ENCODE data around the gene CA5A. TPM values are rescaled to one million over a fixed set of nuclear protein-coding genes. Genes with fewer than 3 reads are reported as not detected.
"Not testable (repeated sequence)": the region's sequence is repeated elsewhere in the genome, so short reads cannot be mapped to it uniquely, and the experiment has no call there.

CA5A gene
- total and polyA plus RNA-seq, 12 donors, result 0.15 to 0.65 (median 0.29) TPM; not detected in 7

DNA sequence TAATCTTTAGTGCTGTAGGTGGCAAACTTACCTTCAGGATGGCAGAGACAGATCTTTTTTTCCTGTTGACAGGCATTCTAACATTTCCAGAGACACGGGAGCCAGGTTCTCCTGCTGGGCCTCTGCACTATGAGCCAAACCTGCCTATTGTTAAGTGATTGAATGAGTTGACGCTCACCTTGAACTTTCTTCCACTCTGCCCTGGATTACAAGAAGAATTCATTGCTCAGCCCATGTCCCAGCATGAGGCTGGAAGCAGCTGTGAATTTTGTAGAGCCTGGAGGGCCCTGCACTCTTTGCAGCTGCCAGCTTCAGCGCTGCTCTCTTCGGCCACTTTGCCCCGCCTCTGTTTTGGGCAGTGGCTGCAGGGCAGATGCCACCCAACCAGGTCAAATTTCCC lies 57.6 kb downstream of the CA5A start:
- Histone ChIP-seq H3K36me3 (no peaks in the 10 kb centered on the region), H3K27me3 (peaks cover 0 to 32% (median 18%) of the 10 kb centered on the region in 7 donors)
- intact Hi-C loops (cut with DNase I), result loop anchor here in 1 of 10 donors (5.0 kb wide), 1 partner anchor 101 kb away; no protein-coding TSS in a partner anchor

DNA sequence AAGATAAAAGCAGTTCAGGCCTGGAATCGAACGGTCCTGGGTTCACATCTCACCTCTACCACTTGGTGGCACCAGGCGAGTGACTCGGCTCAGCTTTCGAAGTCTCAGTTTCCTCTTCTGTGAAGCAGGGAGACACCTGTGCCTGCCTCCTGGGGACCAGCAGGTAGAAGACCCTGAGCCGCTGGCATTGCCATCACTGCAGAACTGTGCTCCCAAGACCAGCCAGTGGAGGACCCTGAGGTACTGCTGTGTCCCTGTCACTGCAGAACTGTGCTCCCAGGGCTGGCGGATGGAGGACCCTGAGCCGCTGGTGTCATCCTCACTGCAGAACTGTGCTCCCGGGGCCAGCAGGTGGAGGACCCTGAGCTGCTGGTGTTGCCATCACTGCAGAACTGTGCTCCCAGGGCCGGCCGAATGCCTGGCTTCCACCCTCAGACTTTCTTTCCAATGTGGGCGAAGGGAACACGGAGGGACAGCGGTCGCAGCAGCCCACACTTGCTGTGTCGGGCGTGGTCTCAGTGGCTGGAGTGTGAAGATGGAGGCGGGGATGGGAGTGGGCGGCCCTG lies 58.3 kb downstream of the CA5A start:
- TF ChIP-seq, protein P1, sequence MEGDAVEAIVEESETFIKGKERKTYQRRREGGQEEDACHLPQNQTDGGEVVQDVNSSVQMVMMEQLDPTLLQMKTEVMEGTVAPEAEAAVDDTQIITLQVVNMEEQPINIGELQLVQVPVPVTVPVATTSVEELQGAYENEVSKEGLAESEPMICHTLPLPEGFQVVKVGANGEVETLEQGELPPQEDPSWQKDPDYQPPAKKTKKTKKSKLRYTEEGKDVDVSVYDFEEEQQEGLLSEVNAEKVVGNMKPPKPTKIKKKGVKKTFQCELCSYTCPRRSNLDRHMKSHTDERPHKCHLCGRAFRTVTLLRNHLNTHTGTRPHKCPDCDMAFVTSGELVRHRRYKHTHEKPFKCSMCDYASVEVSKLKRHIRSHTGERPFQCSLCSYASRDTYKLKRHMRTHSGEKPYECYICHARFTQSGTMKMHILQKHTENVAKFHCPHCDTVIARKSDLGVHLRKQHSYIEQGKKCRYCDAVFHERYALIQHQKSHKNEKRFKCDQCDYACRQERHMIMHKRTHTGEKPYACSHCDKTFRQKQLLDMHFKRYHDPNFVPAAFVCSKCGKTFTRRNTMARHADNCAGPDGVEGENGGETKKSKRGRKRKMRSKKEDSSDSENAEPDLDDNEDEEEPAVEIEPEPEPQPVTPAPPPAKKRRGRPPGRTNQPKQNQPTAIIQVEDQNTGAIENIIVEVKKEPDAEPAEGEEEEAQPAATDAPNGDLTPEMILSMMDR (IDR thresholded peaks at IDR 0.05), result peak in 4 of 9 donors; percentile 6 to 23 (median 18)
- H3K4me3 ChIP-seq, result no peak overlapping the region
- peaks cover 0 to 32% (median 18%) of the 10 kb centered on the region in 7 donors for H3K27me3 ChIP-seq
- intact Hi-C loops (cut with DNase I), result loop anchor here in 1 of 10 donors (5.0 kb wide), 1 partner anchor 101 kb away; no protein-coding TSS in a partner anchor
- H3K9me3 ChIP-seq, result no peaks in the 10 kb centered on the region
- 84 to 86% methylated on average over 19 of the region's 19 CpGs for WGBS, 2 donors
- no peaks in the 10 kb centered on the region for H3K36me3 ChIP-seq
- peaks cover 0 to 11% (median 0%) of the 10 kb centered on the region in 9 donors for H3K4me1 ChIP-seq
- H3K27ac ChIP-seq, result no peak overlapping the region
- ATAC-seq (peak in 3 of 8 donors; percentile 10 to 35 (median 21)), DNase-seq (no peak)

More for the DNA sequence above, 57.6 kb downstream of the CA5A start:
- H3K9me3 ChIP-seq, result no peaks in the 10 kb centered on the region
- peaks cover 0 to 11% (median 0%) of the 10 kb centered on the region in 9 donors for H3K4me1 ChIP-seq
- ATAC-seq (no peak), DNase-seq (no peak)
- 74 to 75% methylated on average over 5 of the region's 5 CpGs for WGBS, 2 donors
- no peak overlapping the region for H3K4me3 ChIP-seq
- H3K27ac ChIP-seq, result no peak overlapping the region
- TF ChIP-seq, protein P1 (IDR thresholded peaks at IDR 0.05), result no peak

DNA sequence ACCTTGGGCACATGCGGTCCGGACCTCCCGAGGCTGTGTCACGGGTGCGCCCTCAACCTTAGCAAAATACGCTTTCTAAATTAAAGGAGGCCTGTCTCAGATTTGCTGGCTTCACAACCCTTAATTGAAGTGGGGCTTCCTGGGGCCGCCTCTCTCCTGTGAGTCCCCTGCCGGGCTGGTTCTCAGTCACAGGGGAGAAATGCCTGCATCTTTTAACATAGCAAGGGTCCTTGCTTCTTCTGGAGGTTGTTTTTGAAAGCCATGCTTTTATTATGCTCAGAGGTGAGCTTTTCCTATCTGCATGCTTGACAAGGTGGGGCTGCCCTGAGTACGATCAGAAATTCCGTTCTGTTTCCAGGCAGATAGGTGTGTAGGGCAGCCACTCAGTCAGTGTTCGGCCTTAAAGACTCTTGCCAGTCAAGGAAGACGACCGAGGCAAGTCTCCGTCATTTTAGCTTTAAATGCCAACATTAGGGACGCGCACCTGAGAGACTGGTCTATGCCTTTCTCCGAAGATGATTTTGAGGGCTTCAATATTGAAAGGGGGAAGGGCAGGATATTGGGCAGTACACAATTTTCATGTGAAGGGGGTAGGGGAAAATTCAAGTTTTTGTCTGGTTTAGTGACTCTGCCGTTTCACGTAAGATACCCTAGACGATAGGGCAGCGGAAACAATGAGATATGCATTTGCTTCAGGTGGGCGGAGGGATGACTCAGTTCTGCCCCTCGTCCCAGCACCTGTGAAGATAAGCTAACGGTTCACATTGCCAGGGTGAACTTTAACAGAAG lies 61.5 kb downstream of the CA5A start:
- TF ChIP-seq, protein P1 (IDR thresholded peaks at IDR 0.05), result no peak
- ATAC-seq (no peak), DNase-seq (no peak)
- Histone ChIP-seq H3K36me3 (no peaks in the 10 kb centered on the region), H3K9me3 (no peaks in the 10 kb centered on the region), H3K4me1 (peaks cover 0 to 12% (median 5%) of the 10 kb centered on the region in 9 donors), H3K27ac (no peak overlapping the region), H3K4me3 (no peak overlapping the region), H3K27me3 (peaks cover 0 to 31% (median 17%) of the 10 kb centered on the region in 7 donors)
- intact Hi-C loops (cut with DNase I), result loop anchor here in 6 of 10 donors (5.0 kb wide), 3 partner anchors 32 to 1578 kb away; no protein-coding TSS in a partner anchor
- WGBS, 2 donors, result 45 to 50% methylated on average over 24 of the region's 24 CpGs

DNA sequence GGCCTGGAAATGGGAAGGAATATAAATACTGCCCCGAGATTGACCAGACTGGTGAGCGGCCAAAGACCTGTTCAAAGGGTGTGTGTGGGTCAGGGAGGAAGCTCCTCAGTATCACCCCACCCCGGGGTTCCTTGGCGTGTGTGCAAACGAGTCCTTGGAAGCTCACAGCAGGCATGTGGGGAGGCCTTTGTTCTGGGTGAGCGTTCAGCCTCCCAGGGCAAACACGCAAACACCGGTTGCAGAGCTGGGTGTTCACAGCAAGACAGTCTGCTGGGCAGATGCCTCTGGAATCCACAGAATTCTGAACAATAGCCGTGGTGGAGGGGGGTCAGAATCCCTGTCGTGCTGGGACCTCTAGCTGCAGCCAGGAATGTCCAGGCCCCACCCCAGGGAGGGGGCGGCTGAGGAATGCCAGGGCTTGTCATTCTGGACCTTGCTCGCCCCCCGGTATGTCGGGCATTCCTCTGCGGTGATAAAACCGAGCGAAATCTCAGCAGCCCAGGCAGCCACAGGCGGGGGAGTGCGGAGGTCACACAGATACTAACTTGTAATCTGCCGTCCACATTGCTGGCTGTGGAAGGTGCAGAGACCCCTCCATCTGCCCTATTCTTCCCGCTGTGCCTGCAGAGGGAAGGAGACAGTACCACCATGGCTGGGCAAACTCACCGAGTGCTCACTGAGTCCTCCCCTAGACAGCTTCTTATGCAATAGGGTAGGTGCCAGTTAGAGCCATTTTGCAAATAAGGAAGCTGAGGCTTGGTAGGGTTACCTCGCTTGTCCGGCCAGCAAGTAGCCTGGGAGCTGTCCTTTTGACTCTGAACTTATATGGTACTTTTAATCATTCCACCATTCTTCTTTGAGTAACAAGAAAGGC lies 65.7 kb downstream of the CA5A start:
- peaks cover 0 to 37% (median 12%) of the 10 kb centered on the region in 9 donors for H3K4me1 ChIP-seq
- H3K27me3 ChIP-seq, result peaks cover 0 to 28% (median 9%) of the 10 kb centered on the region in 7 donors
- H3K9me3 ChIP-seq, H3K4me3 ChIP-seq, H3K36me3 ChIP-seq, DNase-seq: not testable (repeated sequence)
- H3K27ac ChIP-seq, result peak overlapping the region in 3 of 10 donors; percentile 2 to 63 (median 19)
- peak in 2 of 8 donors; percentile 15 to 18 for ATAC-seq
- intact Hi-C loops (cut with DNase I), result loop anchor here in 8 of 10 donors (1.0 to 5.0 kb wide), 6 partner anchors 20 to 1573 kb away; no protein-coding TSS in a partner anchor
- 64 to 75% methylated on average over 22 to 23 of the region's 24 CpGs for WGBS, 2 donors

DNA sequence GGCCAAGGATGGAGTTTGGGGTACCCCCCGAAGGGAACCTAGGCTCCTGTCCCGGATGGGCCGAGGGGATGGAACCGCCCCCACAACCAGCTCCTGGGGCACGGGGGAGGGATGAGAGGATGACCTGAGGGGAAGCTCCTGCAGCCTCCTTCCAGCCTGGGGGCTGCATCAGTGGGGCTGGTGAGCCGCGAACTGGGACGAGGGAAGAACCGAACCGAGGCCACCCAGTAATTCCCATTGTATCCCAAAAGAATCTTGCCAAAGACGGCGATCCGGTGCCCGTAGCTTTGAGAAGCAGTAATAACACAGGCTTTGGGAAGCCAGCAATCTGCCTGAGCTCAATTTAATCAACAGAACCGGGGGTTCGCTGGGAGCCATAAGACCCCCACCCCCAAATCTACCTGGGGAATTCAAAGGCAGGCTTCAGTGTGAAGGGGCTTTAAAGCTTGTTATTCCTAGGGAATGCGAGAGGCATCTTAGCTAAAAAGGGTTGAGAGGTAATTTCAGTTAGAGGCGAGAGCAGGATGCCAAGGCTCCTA lies 66.4 kb downstream of the CA5A start:
- intact Hi-C loops (cut with DNase I), result loop anchor here in 7 of 10 donors (2.0 to 5.0 kb wide), 5 partner anchors 19 to 1573 kb away; no protein-coding TSS in a partner anchor
- not testable (repeated sequence) for H3K4me3 ChIP-seq, DNase-seq, H3K36me3 ChIP-seq, H3K9me3 ChIP-seq
- 71 to 74% methylated on average over 18 of the region's 18 CpGs for WGBS, 2 donors
- ATAC-seq, result peak in 1 of 8 donors; percentile 7
- peaks cover 0 to 21% (median 8%) of the 10 kb centered on the region in 7 donors for H3K27me3 ChIP-seq
- H3K4me1 ChIP-seq, result peaks cover 0 to 37% (median 12%) of the 10 kb centered on the region in 9 donors
- H3K27ac ChIP-seq, result peak overlapping the region in 1 of 10 donors; percentile 40

DNA sequence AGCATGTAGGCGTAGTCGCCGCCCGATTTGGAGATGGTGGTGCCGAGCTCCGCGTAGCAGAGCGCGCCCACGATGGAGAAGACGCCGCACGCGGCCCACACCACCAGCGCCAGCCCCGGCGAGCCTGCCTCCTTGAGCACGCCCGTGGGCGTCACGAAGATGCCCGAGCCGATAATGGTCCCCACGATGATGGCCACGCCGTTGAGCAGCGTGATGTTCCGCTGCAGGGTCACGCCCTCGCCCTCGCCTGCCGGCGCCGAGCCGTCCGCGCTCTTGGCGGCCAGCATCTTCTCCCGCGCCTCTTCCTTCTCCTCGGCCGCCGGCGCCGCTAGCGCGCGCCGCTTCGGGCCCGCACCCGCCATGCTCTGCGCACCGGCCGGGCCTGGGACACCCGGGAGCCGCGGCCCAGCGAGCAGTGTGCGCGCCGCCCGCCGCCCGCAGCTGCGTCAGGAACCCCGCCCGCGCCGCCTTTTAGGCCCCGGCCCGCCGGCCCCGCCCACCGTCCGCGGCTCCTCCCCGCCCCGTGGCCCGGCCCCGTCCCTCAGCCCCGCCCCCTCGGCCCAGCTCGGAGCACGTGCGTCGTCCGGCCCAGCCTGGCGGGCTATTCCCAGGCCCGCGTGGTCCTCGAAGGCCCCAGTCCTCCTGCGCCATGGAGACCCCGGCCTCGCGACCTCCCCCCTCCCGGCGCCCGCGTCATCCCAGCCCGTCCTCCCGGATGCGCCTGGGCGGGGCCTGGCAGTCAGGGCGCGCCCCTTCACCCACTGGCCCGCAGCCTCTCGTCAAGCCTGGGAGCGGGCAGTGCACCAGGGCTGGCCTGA lies 67.1 kb downstream of the CA5A start, which contains the start of gene SLC7A5:
Gene SLC7A5 (minus strand): TSS at position 447 of the 818 bp plus-strand sequence. CDS start 85 bp downstream, at position 362.
- peak; percentile 71 to 84 for DNase-seq
- peak; percentile 69 to 94 (median 80) for ATAC-seq
- H3K36me3 ChIP-seq; H3K9me3 ChIP-seq; intact Hi-C loops (cut with DNase I): not testable (repeated sequence)
- 2 to 5% methylated on average over 80 to 108 of the region's 109 CpGs for WGBS, 2 donors
- Histone ChIP-seq H3K27ac (peak within 1 kb of the TSS in 3 of 10 donors; percentile 9 to 81 (median 35)), H3K4me1 (peaks cover 0 to 37% (median 12%) of the 10 kb centered on the region in 9 donors), H3K27me3 (peaks cover 0 to 14% (median 6%) of the 10 kb centered on the region in 7 donors), H3K4me3 (peak within 1 kb of the TSS; percentile 14 to 74 (median 54))
